HepG2 (cell line): ENCODE data around the gene NOTCH3. TPM values are rescaled to one million over a fixed set of nuclear protein-coding genes. Genes with fewer than 3 reads are reported as not detected.

Experiments
- CBX5 ChIP-seq: sonication (generic); formaldehyde crosslinking; IDR thresholded peaks from 2 replicates; pipeline ENCODE4 v1.4.0; 2020; ENCODE audit warnings: missing genetic modification reagents, borderline replicate concordance
- DBP ChIP-seq: sonication (generic); formaldehyde crosslinking; IDR thresholded peaks from 2 replicates; pipeline ENCODE4 v1.4.0; 2020; ENCODE audit warnings: missing genetic modification reagents; ENCODE audit errors: not compliant biosample characterization
- ELF4 ChIP-seq: sonication (generic); formaldehyde crosslinking; IDR thresholded peaks from 2 replicates; pipeline ENCODE4 v1.5.0; 2020; ENCODE audit warnings: missing genetic modification reagents, mild to moderate bottlenecking, moderate library complexity, borderline replicate concordance
- EZH2 ChIP-seq: conservative IDR thresholded peaks from 2 replicates; pipeline ENCODE4 v1.6.1; 2012; ENCODE audit warnings: mild to moderate bottlenecking, low read depth, low read length, moderate library complexity
- GTF2F1 ChIP-seq: fragments of 150-350 bp; IDR thresholded peaks from 2 replicates; pipeline ENCODE4 v1.6.1; 2014; ENCODE audit warnings: low read length
- HCFC1 ChIP-seq: fragments of 150-350 bp; IDR thresholded peaks from 2 replicates; pipeline ENCODE4 v1.6.1; 2014; ENCODE audit warnings: low read depth, low read length
- HDAC1 ChIP-seq: sonication (generic); formaldehyde crosslinking; IDR thresholded peaks from 2 replicates; pipeline ENCODE4 v1.5.1; 2020; ENCODE audit warnings: mild to moderate bottlenecking, missing genetic modification reagents
- HNRNPLL ChIP-seq: fragments of 200-400 bp; formaldehyde crosslinking; IDR thresholded peaks from 2 replicates; pipeline ENCODE4 v1.6.1; 2017; ENCODE audit warnings: mild to moderate bottlenecking, low read depth, low read length; ENCODE audit not compliant: poor library complexity, severe bottlenecking
- HOXA3 ChIP-seq: sonication (generic); formaldehyde crosslinking; IDR thresholded peaks from 2 replicates; pipeline ENCODE4 v1.5.0; 2020; ENCODE audit warnings: missing genetic modification reagents
- KLF13 ChIP-seq: sonication (generic); formaldehyde crosslinking; IDR thresholded peaks from 2 replicates; pipeline ENCODE4 v1.4.0; 2020; ENCODE audit warnings: mild to moderate bottlenecking, missing genetic modification reagents
- KMT2B ChIP-seq: IDR thresholded peaks from 2 replicates; pipeline ENCODE4 v1.6.1; 2016; ENCODE audit warnings: missing genetic modification reagents, missing compliant biosample characterization
- NKX3-1 ChIP-seq: sonication (generic); formaldehyde crosslinking; IDR thresholded peaks from 2 replicates; pipeline ENCODE4 v1.5.0; 2020; ENCODE audit warnings: missing genetic modification reagents
- NR3C1 ChIP-seq: sonication (generic); formaldehyde crosslinking; IDR thresholded peaks from 2 replicates; pipeline ENCODE4 v1.4.0; 2020; ENCODE audit warnings: missing genetic modification reagents
- PTBP1 ChIP-seq: fragments of 200-400 bp; formaldehyde crosslinking; IDR thresholded peaks from 2 replicates; pipeline ENCODE4 v1.6.1; 2018; ENCODE audit warnings: low read length, low read depth; ENCODE audit not compliant: poor library complexity, severe bottlenecking
- RARG ChIP-seq: sonication (generic); formaldehyde crosslinking; IDR thresholded peaks from 2 replicates; pipeline ENCODE4 v1.4.0; 2020; ENCODE audit warnings: low read depth, mild to moderate bottlenecking, missing genetic modification reagents
- SALL2 ChIP-seq: sonication (generic); formaldehyde crosslinking; IDR thresholded peaks from 2 replicates; pipeline ENCODE4 v1.8.1; 2023; ENCODE audit warnings: mild to moderate bottlenecking, missing genetic modification reagents, inconsistent platforms
- SAP130 ChIP-seq: IDR thresholded peaks from 2 replicates; pipeline ENCODE4 v1.6.1; 2016; ENCODE audit warnings: low read depth
- TCF7 ChIP-seq: sonication (generic); IDR thresholded peaks from 2 replicates; pipeline ENCODE4 v1.6.1; 2016; ENCODE audit warnings: antibody characterized with exemption, low read depth
- ZNF143 ChIP-seq: sonication (generic); formaldehyde crosslinking; IDR thresholded peaks from 2 replicates; pipeline ENCODE4 v1.4.0; 2020; ENCODE audit warnings: missing genetic modification reagents
- ZNF205 ChIP-seq: IDR thresholded peaks from 2 replicates; pipeline ENCODE4 v1.6.1; 2018; ENCODE audit warnings: missing biosample characterization, missing genetic modification reagents
- ZNF232 ChIP-seq: sonication (generic); formaldehyde crosslinking; IDR thresholded peaks from 2 replicates; pipeline ENCODE4 v1.4.0; 2020; ENCODE audit warnings: missing genetic modification reagents, borderline replicate concordance
- ZNF367 ChIP-seq: sonication (generic); formaldehyde crosslinking; IDR thresholded peaks from 2 replicates; pipeline ENCODE4 v1.4.0; 2020; ENCODE audit warnings: missing genetic modification reagents, borderline replicate concordance
- ZNF672 ChIP-seq: sonication (generic); formaldehyde crosslinking; IDR thresholded peaks from 2 replicates; pipeline ENCODE4 v1.8.1; 2022; ENCODE audit warnings: missing genetic modification reagents
- ZNF770 ChIP-seq: sonication (generic); formaldehyde crosslinking; IDR thresholded peaks from 2 replicates; pipeline ENCODE4 v1.5.0; 2020; ENCODE audit warnings: mild to moderate bottlenecking, missing genetic modification reagents
- ZNF841 ChIP-seq: sonication (generic); formaldehyde crosslinking; IDR thresholded peaks from 2 replicates; pipeline ENCODE4 v1.8.1; 2023; ENCODE audit warnings: missing genetic modification reagents, borderline replicate concordance
- ZSCAN20 ChIP-seq: sonication (generic); formaldehyde crosslinking; IDR thresholded peaks from 2 replicates; pipeline ENCODE4 v1.4.0; 2020; ENCODE audit warnings: missing genetic modification reagents, mild to moderate bottlenecking, borderline replicate concordance
- polyA plus RNA-seq, 8 experiments: library from polyadenylated mRNA; depleted of rRNA in 3 of 8; stranded (reverse) in 7 of 8; unstranded in 1 of 8; fragments of >200 nt; fragmentation: Illumina TruSeq in 4 of 8; extraction: Trizol in 4 of 8; gene quantifications; 2 replicates each; pipeline versions ENCODE4 v1.2.1 to v1.2.3, GENCODE V29; 2011 to 2016; ENCODE audit warnings: low read depth in 4 of 8, missing spikeins in 1 of 8, mixed read lengths in 1 of 8; ENCODE audit not compliant: insufficient read depth in 1 of 8
- total RNA-seq, 5 experiments: library from RNA; depleted of rRNA; stranded (reverse); fragments of >200 nt; fragmentation: Illumina TruSeq; extraction: Trizol; gene quantifications; 2 replicates each; pipeline ENCODE4 v1.2.3, GENCODE V29; 2016; ENCODE audit warnings: low read depth in 1 of 5
- TF ChIP-seq, protein P1 (sequence below): sonication (generic); formaldehyde crosslinking; IDR thresholded peaks from 2 replicates; pipeline ENCODE4 v1.5.1; 2020; ENCODE audit warnings: missing genetic modification reagents, mild to moderate bottlenecking, borderline replicate concordance

Gene NOTCH3
- total and polyA plus RNA-seq, 2 of the 13 experiments (the other 11 are each of a cell fraction or from before 2014, with no cell fraction given), result 0.09 to 0.28 TPM

GRCh38 chr19:15125232-15126067 lies 75.3 kb downstream of the NOTCH3 start (continued):
- TF ChIP-seq EZH2 (no peak), ZNF232 (CRISPR knock-in tag) (peak; percentile 87; the same call in 1 of the 2 replicates), ELF4 (CRISPR knock-in tag) (no peak), ZNF770 (peak; percentile 56), DBP (CRISPR knock-in tag) (peak; percentile 83), ZNF367 (CRISPR knock-in tag) (no peak), ZNF143 (CRISPR knock-in tag) (0 out of 2 replicates have a peak, but pooled peaks have one; percentile 28), PTBP1 (no peak), TCF7 (no peak), SALL2 (CRISPR knock-in tag) (peak; percentile 95), CBX5 (CRISPR knock-in tag) (peak; percentile 45; the same call in 1 of the 2 replicates), ZNF672 (no peak), HCFC1 (0 out of 2 replicates have a peak, but pooled peaks have one; percentile 7), NKX3-1 (CRISPR knock-in tag) (0 out of 2 replicates have a peak, but pooled peaks have one; percentile 37), ZSCAN20 (CRISPR knock-in tag) (0 out of 2 replicates have a peak, but pooled peaks have one; percentile 27), NR3C1 (CRISPR knock-in tag) (no peak), KMT2B (CRISPR knock-in tag) (peak; percentile 44; the same call in 1 of the 2 replicates), HOXA3 (CRISPR knock-in tag) (peak; percentile 90), HDAC1 (CRISPR knock-in tag) (peak; percentile 80), SAP130 (peak; percentile 77), RARG (CRISPR knock-in tag) (no peak), HNRNPLL (peak; percentile 67), KLF13 (CRISPR knock-in tag) (no peak), GTF2F1 (peak; percentile 78), ZNF841 (CRISPR knock-in tag) (no peak), ZNF205 (CRISPR knock-in tag) (no peak)
- TF ChIP-seq, protein P1, sequence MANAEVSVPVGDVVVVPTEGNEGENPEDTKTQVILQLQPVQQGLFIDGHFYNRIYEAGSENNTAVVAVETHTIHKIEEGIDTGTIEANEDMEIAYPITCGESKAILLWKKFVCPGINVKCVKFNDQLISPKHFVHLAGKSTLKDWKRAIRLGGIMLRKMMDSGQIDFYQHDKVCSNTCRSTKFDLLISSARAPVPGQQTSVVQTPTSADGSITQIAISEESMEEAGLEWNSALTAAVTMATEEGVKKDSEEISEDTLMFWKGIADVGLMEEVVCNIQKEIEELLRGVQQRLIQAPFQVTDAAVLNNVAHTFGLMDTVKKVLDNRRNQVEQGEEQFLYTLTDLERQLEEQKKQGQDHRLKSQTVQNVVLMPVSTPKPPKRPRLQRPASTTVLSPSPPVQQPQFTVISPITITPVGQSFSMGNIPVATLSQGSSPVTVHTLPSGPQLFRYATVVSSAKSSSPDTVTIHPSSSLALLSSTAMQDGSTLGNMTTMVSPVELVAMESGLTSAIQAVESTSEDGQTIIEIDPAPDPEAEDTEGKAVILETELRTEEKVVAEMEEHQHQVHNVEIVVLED (CRISPR knock-in tag), result peak; percentile 77
